Thymus (tissue), 11 donors: ENCODE data around the gene PSMD13. TPM values are rescaled to one million over a fixed set of nuclear protein-coding genes. Genes with fewer than 3 reads are reported as not detected.
A peak's percentile ranks its signal among the peaks of the same experiment; 100 is the strongest.
"Not testable (repeated sequence)": the region's sequence is repeated elsewhere in the genome, so short reads cannot be mapped to it uniquely, and the experiment has no call there.

Source experiments
- DNase-seq, 9 donors: peaks; one replicate each; pipeline ENCODE4 v3.0.0-alpha.2; 2013; ENCODE audit warnings: low spot score in 9 of 9, low read depth in 6 of 9, missing footprints in 1 of 9
- H3K27ac ChIP-seq, 2 donors: one replicate each; pipeline ENCODE4 v1.5.1; 2013; ENCODE audit warnings: control low read depth in 1 of 2, low read depth in 1 of 2, low read length in 1 of 2, mild to moderate bottlenecking in 1 of 2, moderate library complexity in 1 of 2
- H3K27me3 ChIP-seq, 2 donors: one replicate each; pipeline ENCODE4 v1.5.1; 2013; ENCODE audit warnings: low read length in 1 of 2; ENCODE audit not compliant: control insufficient read depth in 2 of 2, insufficient read depth in 1 of 2
- H3K36me3 ChIP-seq, 2 donors: one replicate each; pipeline ENCODE4 v1.5.1; 2013; ENCODE audit warnings: low read length in 1 of 2, mild to moderate bottlenecking in 1 of 2, moderate library complexity in 1 of 2; ENCODE audit not compliant: control insufficient read depth in 2 of 2, insufficient read depth in 2 of 2
- H3K4me1 ChIP-seq, 2 donors: one replicate each; pipeline ENCODE4 v1.5.1; 2013; ENCODE audit warnings: low read length in 2 of 2; ENCODE audit not compliant: control insufficient read depth in 2 of 2, insufficient read depth in 2 of 2
- H3K4me3 ChIP-seq, 2 donors: one replicate each; pipeline ENCODE4 v1.5.1; 2013; ENCODE audit warnings: low read length in 2 of 2, control low read depth in 1 of 2, mild to moderate bottlenecking in 1 of 2
- H3K9me3 ChIP-seq, 2 donors: one replicate each; pipeline ENCODE4 v1.5.1; 2013; ENCODE audit warnings: low read length in 1 of 2, mild to moderate bottlenecking in 1 of 2; ENCODE audit not compliant: control insufficient read depth in 2 of 2, insufficient read depth in 1 of 2
- WGBS: extraction: QIAGEN DNeasy Blood & Tissue Kit; methylation state at CpG from one replicate; pipeline ENCODE4 v1.1.7; 2013; 5-methylcytosine and 5-hydroxymethylcytosine counted together
- polyA plus RNA-seq: library from polyadenylated mRNA; stranded (reverse); fragments of 200-250 nt; gene quantifications from one replicate; pipeline ENCODE4 v1.2.3, GENCODE V29; 2013
- total RNA-seq: library from RNA; stranded (reverse); fragments of 120-200 nt; gene quantifications from one replicate; pipeline ENCODE4 v1.2.4, GENCODE V29; 2013
- donor health status: healthy.

The PSMD13 gene
- total and polyA plus RNA-seq, 2 donors, result 134 to 192 TPM

- 97% methylated on average over 20 of the region's 20 CpGs for WGBS
- no peak for DNase-seq
- no peak overlapping the region for H3K4me3 ChIP-seq
- H3K4me1 ChIP-seq, result peaks cover 9 to 15% of the 10 kb centered on the region in 2 donors
- no peak overlapping the region for H3K27ac ChIP-seq
- H3K36me3 ChIP-seq, result peaks cover 0 to 3% of the 10 kb centered on the region in 2 donors
- H3K9me3 ChIP-seq, result no peaks in the 10 kb centered on the region
- H3K27me3 ChIP-seq, result no peaks in the 10 kb centered on the region
These were observed 3.8 kb upstream of the PSMD13 start for GRCh38 chr11:232783-233565.

GRCh38 chr11:235180-235579 lies 1.6 kb upstream of the PSMD13 start:
- Histone ChIP-seq H3K27me3 (no peaks in the 10 kb centered on the region), H3K9me3 (no peaks in the 10 kb centered on the region), H3K36me3 (peaks cover 0 to 15% of the 10 kb centered on the region in 2 donors), H3K4me1 (peaks cover 10 to 15% of the 10 kb centered on the region in 2 donors), H3K27ac (no peak overlapping the region), H3K4me3 (peak overlapping the region; percentile 65 to 84)
- no peak for DNase-seq
- WGBS, result 92% methylated on average over 8 of the region's 8 CpGs

- Histone ChIP-seq H3K36me3 (peaks cover 0 to 13% of the 10 kb centered on the region in 2 donors), H3K27me3 (no peaks in the 10 kb centered on the region), H3K4me1 (peaks cover 10 to 15% of the 10 kb centered on the region in 2 donors), H3K9me3 (no peaks in the 10 kb centered on the region), H3K4me3 (peak overlapping the region; percentile 65 to 84), H3K27ac (peak overlapping the region; percentile 82 to 95)
- WGBS, result 7% methylated on average over 13 of the region's 13 CpGs
- DNase-seq, result peak in 2 of 9 donors; percentile 19 to 33
These were observed 1.2 kb upstream of the PSMD13 start for GRCh38 chr11:235609-235996.

GRCh38 chr11:235997-236773 lies 591 bp upstream of the PSMD13 start, which contains the start of gene SIRT3:
Gene SIRT3, minus strand, starts transcription at chr11:236342. Its CDS starts 14 bp downstream, at chr11:236328.
- Histone ChIP-seq H3K4me1 (peaks cover 10 to 15% of the 10 kb centered on the region in 2 donors), H3K9me3 (no peaks in the 10 kb centered on the region)
- WGBS, result 1% methylated on average over 70 of the region's 70 CpGs

GRCh38 chr11:238346-238745 lies 1.6 kb downstream of the PSMD13 start:
- not testable (repeated sequence) for H3K4me3 ChIP-seq, H3K27ac ChIP-seq, H3K9me3 ChIP-seq, DNase-seq, H3K27me3 ChIP-seq
- peaks cover 10 to 15% of the 10 kb centered on the region in 2 donors for H3K4me1 ChIP-seq
- peaks cover 12 to 29% of the 10 kb centered on the region in 2 donors for H3K36me3 ChIP-seq
- 98% methylated on average over 7 of the region's 7 CpGs for WGBS

More at GRCh38 chr11:235997-236773, 591 bp upstream of the PSMD13 start, which contains the start of gene SIRT3:
- peak; percentile 56 to 90 (median 80) for DNase-seq
- Histone ChIP-seq H3K27me3 (no peaks in the 10 kb centered on the region), H3K4me3 (peak within 1 kb of the TSS; percentile 65 to 98), H3K27ac (peak within 1 kb of the TSS; percentile 91 to 95), H3K36me3 (peaks cover 4 to 16% of the 10 kb centered on the region in 2 donors)

GRCh38 chr11:240315-240714 lies 3.5 kb downstream of the PSMD13 start:
- Histone ChIP-seq H3K4me3 (no peak overlapping the region), H3K4me1 (peaks cover 8 to 11% of the 10 kb centered on the region in 2 donors), H3K9me3 (no peaks in the 10 kb centered on the region), H3K27me3 (no peaks in the 10 kb centered on the region), H3K27ac (no peak overlapping the region), H3K36me3 (peaks cover 27 to 46% of the 10 kb centered on the region in 2 donors)
- 100% methylated on average over 1 of the region's 1 CpG for WGBS
- no peak for DNase-seq

- Histone ChIP-seq H3K4me1 (peaks cover 6 to 7% of the 10 kb centered on the region in 2 donors), H3K36me3 (peaks cover 37 to 59% of the 10 kb centered on the region in 2 donors), H3K27ac (peak overlapping the region in 1 of 2 donors; percentile 21), H3K9me3 (no peaks in the 10 kb centered on the region), H3K4me3 (no peak overlapping the region), H3K27me3 (no peaks in the 10 kb centered on the region)
- WGBS, result 98% methylated on average over 5 of the region's 5 CpGs
- DNase-seq, result no peak
These were observed 4.9 kb downstream of the PSMD13 start for GRCh38 chr11:241634-242033.

- H3K27me3 ChIP-seq, result no peaks in the 10 kb centered on the region
- 96% methylated on average over 2 of the region's 2 CpGs for WGBS
- DNase-seq, result no peak
- no peaks in the 10 kb centered on the region for H3K9me3 ChIP-seq
- no peak overlapping the region for H3K4me3 ChIP-seq
- peaks cover 56 to 79% of the 10 kb centered on the region in 2 donors for H3K36me3 ChIP-seq
- H3K4me1 ChIP-seq, result no peaks in the 10 kb centered on the region
- no peak overlapping the region for H3K27ac ChIP-seq
These were observed 7.6 kb downstream of the PSMD13 start for GRCh38 chr11:244376-244775.

- Histone ChIP-seq H3K27ac (no peak overlapping the region), H3K4me1 (peaks cover 0 to 5% of the 10 kb centered on the region in 2 donors), H3K9me3 (no peaks in the 10 kb centered on the region), H3K27me3 (no peaks in the 10 kb centered on the region), H3K36me3 (peaks cover 80 to 92% of the 10 kb centered on the region in 2 donors), H3K4me3 (no peak overlapping the region)
- WGBS, result 84% methylated on average over 8 of the region's 8 CpGs
- DNase-seq, result no peak
These were observed 12.3 kb downstream of the PSMD13 start for GRCh38 chr11:249062-249461.
